ENCODE measurements around the gene RBM47.

The RBM47 gene

GRCh38 chr4:40573593-40574311, 55.9 kb downstream of the RBM47 start:
- H3K27ac ChIP-seq, result no peak overlapping the region
- TF ChIP-seq CTCF (IDR thresholded peaks at IDR 0.05), result no peak
- no peak for TF ChIP-seq ZFX (IDR thresholded peaks at IDR 0.05; ENCODE audit: borderline replicate concordance)

- H3K27ac ChIP-seq, result no peak overlapping the region
Observed at GRCh38 chr4:40572692-40573310, 56.9 kb downstream of the RBM47 start.

GRCh38 chr4:40571208-40571607, 58.5 kb downstream of the RBM47 start:
- no peak for TF ChIP-seq CTCF (IDR thresholded peaks at IDR 0.05)
- no peak for TF ChIP-seq ZFX (IDR thresholded peaks at IDR 0.05; ENCODE audit: borderline replicate concordance)
- no peak overlapping the region for H3K27ac ChIP-seq

More at GRCh38 chr4:40572692-40573310, 56.9 kb downstream of the RBM47 start:
- TF ChIP-seq ZFX (IDR thresholded peaks at IDR 0.05; ENCODE audit: borderline replicate concordance) (no peak), CTCF (IDR thresholded peaks at IDR 0.05) (no peak)

GRCh38 chr4:40570348-40571077, 59.2 kb downstream of the RBM47 start:
- no peak for TF ChIP-seq ZFX (IDR thresholded peaks at IDR 0.05; ENCODE audit: borderline replicate concordance)
- no peak for TF ChIP-seq CTCF (IDR thresholded peaks at IDR 0.05)
- no peak overlapping the region for H3K27ac ChIP-seq

GRCh38 chr4:40564815-40565483, 64.7 kb downstream of the RBM47 start:
- TF ChIP-seq ZFX (IDR thresholded peaks at IDR 0.05; ENCODE audit: borderline replicate concordance) (no peak), CTCF (IDR thresholded peaks at IDR 0.05) (no peak)
- H3K27ac ChIP-seq, result no peak overlapping the region

GRCh38 chr4:40564004-40564403, 65.7 kb downstream of the RBM47 start:
- no peak for TF ChIP-seq CTCF (IDR thresholded peaks at IDR 0.05)
- no peak for TF ChIP-seq ZFX (IDR thresholded peaks at IDR 0.05; ENCODE audit: borderline replicate concordance)
- H3K27ac ChIP-seq, result no peak overlapping the region
